Measurements from ENCODE around the gene CASKIN2.
"Not testable (repeated sequence)": the region's sequence is repeated elsewhere in the genome, so short reads cannot be mapped to it uniquely, and the experiment has no call there.

The CASKIN2 gene

GRCh38 chr17:75471207-75471606 lies 44.1 kb downstream of the CASKIN2 start:
- no peak for DNase-seq (ENCODE audit: low read depth in 1 of 2, low spot score in 1 of 2)

GRCh38 chr17:75468779-75469373 lies 46.5 kb downstream of the CASKIN2 start:
- no peak for DNase-seq (ENCODE audit: low read depth in 1 of 2, low spot score in 1 of 2)

DNA sequence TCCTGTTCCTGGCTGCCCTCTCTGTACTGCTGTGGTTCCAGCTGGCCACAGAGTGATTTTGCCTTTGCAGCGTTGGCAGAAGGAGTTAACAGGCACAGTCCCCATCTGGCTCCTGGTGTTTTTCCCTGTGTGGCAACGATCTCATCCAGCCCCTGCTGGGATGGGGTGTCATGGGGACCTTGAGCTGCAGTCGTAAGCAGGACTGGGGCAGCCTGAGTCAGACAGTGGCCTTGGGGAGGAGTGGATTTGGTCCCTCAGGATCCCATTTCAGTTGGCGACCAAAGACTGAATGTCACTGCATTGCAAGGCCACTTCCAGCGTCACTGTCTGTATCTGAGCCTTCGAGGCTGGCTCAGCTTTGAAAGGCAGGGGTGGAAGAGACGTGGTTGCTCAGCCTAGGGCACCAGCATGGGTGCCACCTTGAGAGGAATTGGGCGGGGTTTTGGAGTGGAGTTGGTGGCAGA lies 47.0 kb downstream of the CASKIN2 start:
- no peak for DNase-seq (ENCODE audit: low read depth in 1 of 2, low spot score in 1 of 2)

DNA sequence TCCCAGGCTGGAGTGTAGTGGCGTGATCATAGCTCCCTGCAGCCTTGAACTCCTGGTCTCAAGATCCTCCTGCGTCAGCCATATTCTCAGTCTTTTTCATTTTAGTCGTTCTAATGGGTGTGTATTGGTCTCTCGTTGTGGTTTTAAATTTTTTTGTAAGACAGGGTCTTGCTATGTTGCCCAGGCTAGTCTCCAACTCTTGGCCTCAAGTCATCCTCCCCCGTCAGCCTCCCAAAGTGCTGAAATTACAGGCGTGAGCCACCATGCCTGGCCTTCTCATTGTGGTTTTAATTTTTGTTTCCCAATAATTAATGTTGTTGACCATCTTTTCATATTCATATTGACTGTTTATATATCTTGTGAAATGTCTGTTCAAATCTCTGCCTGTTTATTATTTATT lies 50.3 kb downstream of the CASKIN2 start:
- no peak for DNase-seq (ENCODE audit: low read depth in 1 of 2, low spot score in 1 of 2)

GRCh38 chr17:75463603-75464002 lies 51.7 kb downstream of the CASKIN2 start:
- no peak for DNase-seq (ENCODE audit: low read depth in 1 of 2, low spot score in 1 of 2)

DNA sequence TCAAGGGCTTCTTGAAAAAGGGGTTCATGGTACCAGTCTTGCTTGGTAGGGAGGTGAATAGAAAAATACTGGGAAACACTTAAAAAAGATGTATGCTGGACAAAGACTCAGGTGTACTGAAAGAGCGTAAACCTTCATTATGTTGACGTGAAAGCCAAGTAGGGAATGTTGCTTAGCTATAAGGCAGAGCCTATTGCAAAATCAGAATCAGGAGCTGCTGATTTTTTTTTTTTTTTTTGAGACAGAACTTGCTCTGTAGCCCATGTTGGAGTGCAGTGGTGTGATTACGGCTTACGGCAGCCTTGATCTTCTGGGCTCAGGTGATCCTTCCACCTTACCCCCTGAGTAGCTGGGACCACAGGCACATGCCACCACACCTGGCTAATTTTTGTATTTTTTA lies 55.0 kb downstream of the CASKIN2 start:
- no peak for DNase-seq (ENCODE audit: low read depth in 1 of 2, low spot score in 1 of 2)

GRCh38 chr17:75459590-75460267 lies 55.6 kb downstream of the CASKIN2 start:
- no peak for DNase-seq (ENCODE audit: low read depth in 1 of 2, low spot score in 1 of 2)

DNA sequence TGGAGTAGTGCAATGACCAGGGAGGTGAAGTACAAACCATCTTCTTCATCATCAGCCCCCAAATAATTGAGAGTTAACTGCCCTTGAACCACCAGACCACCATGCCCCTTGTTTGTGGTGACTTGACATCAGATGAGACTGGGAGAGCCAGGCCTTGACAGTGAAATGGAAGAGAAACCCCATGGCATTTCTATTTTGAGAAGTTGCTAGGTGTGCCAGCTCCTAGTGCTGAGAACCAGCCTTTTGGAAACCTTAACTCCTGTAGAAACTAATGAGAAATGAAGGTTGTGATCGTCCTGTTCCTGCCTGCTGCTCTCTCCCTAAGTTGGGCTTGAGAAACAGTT lies 56.1 kb downstream of the CASKIN2 start:
- no peak for DNase-seq (ENCODE audit: low read depth in 1 of 2, low spot score in 1 of 2)

DNA sequence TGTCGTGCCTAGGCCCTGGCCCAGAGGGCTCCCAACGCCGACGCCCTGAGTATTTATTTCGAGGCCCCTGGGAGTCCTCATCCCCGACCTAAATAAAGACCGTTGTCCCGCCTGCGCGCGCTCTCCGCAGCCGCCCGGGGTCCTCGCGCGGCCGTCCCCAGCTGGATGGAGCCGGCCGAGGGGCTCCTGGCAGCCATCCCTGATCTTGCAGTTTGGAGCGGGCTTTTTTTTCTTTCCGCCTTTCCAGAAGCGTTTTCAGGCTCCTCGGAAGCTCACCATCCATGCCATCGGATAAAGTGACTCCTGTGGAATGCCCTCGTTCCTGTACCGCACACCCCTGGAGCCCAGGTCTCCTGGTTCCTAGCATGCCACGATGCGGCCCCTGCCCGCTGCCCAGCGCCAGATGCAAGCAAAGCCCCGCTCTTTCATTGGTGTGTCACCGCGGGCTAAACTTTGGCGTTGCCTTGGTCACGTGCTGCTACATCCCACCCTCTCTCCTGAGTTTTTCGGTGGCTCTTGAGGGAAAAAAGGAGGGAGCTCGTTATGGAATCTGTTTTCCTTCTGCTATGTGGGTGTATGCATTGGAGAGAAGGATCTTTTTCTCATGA lies 58.2 kb downstream of the CASKIN2 start:
- peak in 1 of 2 donors; percentile 3 for DNase-seq (ENCODE audit: low read depth in 1 of 2, low spot score in 1 of 2)

DNA sequence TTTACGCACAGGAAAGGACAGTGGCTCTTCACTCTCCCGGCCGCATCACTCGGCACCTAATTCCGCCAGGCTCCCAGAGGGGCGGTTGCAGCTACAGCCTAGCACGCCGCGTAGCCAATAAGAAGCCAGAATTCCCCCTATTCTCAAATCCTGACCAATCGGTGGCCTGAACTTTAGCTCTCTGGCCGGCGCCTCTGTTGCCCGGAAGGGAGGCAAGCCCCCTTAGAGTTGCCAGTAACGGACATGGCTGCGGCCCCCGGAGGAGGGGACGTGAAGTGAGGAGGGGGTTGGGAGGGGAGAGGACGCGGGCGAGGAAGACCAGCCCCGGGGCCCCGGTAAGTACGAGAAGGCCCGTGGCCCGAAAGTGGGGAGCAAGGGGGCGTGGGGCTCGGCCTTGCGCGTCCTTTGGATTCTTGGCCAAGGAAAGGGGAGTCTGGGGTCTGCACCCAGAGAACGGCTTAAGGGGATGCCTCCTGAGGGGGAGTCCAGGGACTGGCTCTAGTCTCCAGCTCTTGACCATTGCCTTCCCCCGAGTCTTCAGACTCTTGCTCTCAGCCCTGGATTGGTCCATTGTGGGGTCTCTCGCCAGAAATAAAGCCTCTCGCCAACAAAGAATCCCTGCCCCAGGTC lies 58.8 kb downstream of the CASKIN2 start, which contains the start of gene TMEM94:
Gene TMEM94 (plus strand): TSS at position 219 of the 630 bp plus-strand sequence. CDS start 15,271 bp downstream, outside the sequence.
- peak; percentile 71 to 91 for DNase-seq (ENCODE audit: low read depth in 1 of 2, low spot score in 1 of 2)

GRCh38 chr17:75456039-75456416 lies 59.3 kb downstream of the CASKIN2 start:
- no peak for DNase-seq (ENCODE audit: low read depth in 1 of 2, low spot score in 1 of 2)

GRCh38 chr17:75454672-75455071 lies 60.7 kb downstream of the CASKIN2 start:
- DNase-seq (ENCODE audit: low read depth in 1 of 2, low spot score in 1 of 2), result not testable (repeated sequence)

GRCh38 chr17:75454193-75454592 lies 61.1 kb downstream of the CASKIN2 start:
- no peak for DNase-seq (ENCODE audit: low read depth in 1 of 2, low spot score in 1 of 2)

DNA sequence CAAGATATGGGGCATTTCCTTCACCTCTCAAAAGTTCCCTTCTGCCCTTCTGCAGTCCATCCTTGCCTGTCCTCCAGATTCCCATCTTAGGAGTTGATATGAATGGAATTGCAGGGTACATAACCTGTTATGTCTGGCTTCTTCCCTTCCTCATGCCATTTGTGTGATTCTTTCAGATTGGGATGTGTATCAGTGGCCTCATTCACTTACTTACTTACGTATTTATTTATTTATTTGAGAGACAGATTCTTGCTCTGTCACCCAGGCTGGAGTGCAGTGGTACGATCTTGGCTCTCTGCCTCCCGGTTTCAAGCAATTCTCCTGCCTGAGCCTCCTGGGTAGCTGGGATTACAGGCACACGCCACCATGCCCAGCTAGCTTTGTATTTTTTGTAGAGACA lies 65.1 kb downstream of the CASKIN2 start:
- DNase-seq (ENCODE audit: low read depth in 1 of 2, low spot score in 1 of 2), result no peak
